ENCODE results near the gene ABHD13.

DNA sequence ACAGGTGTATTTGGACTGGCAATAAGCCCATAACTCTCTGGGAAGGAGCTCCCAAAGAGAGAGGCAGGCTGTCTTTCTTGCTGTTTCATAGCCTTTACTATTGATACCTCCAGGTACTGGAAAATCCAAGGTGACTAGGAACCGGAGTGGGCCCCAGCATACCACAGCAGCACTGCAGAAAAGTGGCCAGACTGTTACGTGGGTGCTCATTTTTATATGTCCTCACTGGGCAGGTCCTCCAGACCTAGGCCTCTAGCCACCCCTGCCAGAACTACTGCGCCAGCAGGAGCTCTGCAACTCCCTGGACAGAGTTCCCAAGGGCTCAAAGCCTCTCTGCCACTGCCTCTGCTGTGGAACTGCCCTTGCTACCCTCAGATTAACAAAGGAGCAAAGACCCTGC lies 49.3 kb upstream of the ABHD13 start:
- no peak for TF ChIP-seq GATA2 (IDR thresholded peaks at IDR 0.05; ENCODE audit: low read depth, low read length)
- no peak for TF ChIP-seq GATA3 (IDR thresholded peaks at IDR 0.05; ENCODE audit: low read depth, low read length)

All from SH-SY5Y (cell line).